Neural progenitor cell (in vitro differentiated cells): ENCODE results near the gene MYOZ3.

Source experiments
- CTCF ChIP-seq: fragments of 200-600 bp; sonication (generic); IDR thresholded peaks from 2 replicates; pipeline ENCODE4 v1.5.1; 2017; ENCODE audit warnings: antibody characterized with exemption, mild to moderate bottlenecking
- EZH2 ChIP-seq: fragments of 200-600 bp; sonication (generic); IDR thresholded peaks from 2 replicates; pipeline ENCODE4 v1.6.1; 2017; ENCODE audit warnings: antibody characterized with exemption, mild to moderate bottlenecking, moderate library complexity
- EZH2phosphoT487 ChIP-seq: fragments of 200-600 bp; sonication (generic); IDR thresholded peaks from 2 replicates; pipeline ENCODE4 v1.6.1; 2017; ENCODE audit warnings: antibody characterized with exemption

GRCh38 chr5:150661821-150662596, 958 bp downstream of the MYOZ3 start:
- TF ChIP-seq CTCF (no peak), EZH2 (no peak), EZH2phosphoT487 (no peak)
